ENCODE data around the gene GRK4. TPM values are rescaled to one million over a fixed set of nuclear protein-coding genes. Genes with fewer than 3 reads are reported as not detected.
"Not testable (repeated sequence)": the region's sequence is repeated elsewhere in the genome, so short reads cannot be mapped to it uniquely, and the experiment has no call there.

GRK4 gene
- 1 to 10 TPM; 5.1 to 6.5 (median 6.1) TPM for total RNA-seq

- ATAC-seq (ENCODE audit: low FRiP score) (peak; percentile 99), DNase-seq (ENCODE audit: low spot score) (peak; percentile 90)
- peak in 1 of 3 donors; percentile 2 for TF ChIP-seq CTCF (IDR thresholded peaks at IDR 0.05)
Observed at GRCh38 chr4:2963175-2963965, at the start of gene GRK4, which contains the start of gene NOP14. Gene GRK4, plus strand, starts transcription at chr4:2963571. Its CDS starts 500 bp downstream, at chr4:2964071. Gene NOP14, minus strand, starts transcription at chr4:2963406. Its CDS starts 87 bp downstream, at chr4:2963319.

DNA sequence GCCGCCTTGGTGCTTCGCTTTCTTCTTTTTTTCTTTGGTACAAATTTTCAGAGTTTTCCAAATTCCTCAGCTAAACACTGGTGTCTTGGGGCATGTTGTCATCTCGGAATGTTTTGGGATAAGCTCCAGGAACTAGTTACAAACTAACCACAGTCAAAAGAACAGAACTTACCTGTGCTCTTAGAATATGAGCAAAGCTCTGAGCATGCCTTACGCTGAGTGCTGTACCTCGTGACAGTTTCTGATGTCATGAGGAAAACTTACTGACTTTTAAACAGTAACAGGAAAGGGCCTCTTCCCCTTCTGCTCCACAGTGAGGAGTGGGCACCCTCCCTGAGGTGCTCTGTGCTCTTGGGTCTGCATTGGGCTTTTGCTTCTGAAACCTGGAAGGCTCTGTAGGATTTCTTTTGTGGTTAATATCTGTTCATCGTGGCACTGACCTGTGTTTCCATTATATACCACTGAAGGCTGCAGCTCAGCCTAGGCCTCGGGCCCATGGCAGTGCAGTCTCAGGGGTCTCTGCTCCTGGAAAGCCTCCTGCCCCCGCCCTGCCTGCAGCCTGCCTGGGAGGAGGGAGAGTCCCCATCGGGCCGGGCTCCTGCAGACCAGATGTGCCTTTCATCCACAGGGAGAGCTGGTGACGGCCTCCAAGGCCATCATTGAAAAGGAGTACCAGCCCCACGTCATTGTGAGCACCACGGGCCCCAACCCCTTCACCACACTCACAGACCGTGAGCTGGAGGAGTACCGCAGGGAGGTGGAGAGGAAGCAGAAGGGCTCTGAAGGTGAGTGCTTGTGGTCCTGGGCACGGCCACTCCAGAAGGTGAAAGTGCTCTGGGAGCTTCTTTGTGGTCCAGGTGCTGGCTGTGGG, 48.9 kb upstream of the GRK4 start:
- TF ChIP-seq CTCF (IDR thresholded peaks at IDR 0.05) = no peak
- ATAC-seq (ENCODE audit: low FRiP score) (no peak), DNase-seq (ENCODE audit: low spot score) (no peak)

GRCh38 chr4:2915789-2916188, 47.6 kb upstream of the GRK4 start:
- no peak for DNase-seq (ENCODE audit: low spot score)
- ATAC-seq (ENCODE audit: low FRiP score) = no peak
- TF ChIP-seq CTCF (IDR thresholded peaks at IDR 0.05) = no peak

DNA sequence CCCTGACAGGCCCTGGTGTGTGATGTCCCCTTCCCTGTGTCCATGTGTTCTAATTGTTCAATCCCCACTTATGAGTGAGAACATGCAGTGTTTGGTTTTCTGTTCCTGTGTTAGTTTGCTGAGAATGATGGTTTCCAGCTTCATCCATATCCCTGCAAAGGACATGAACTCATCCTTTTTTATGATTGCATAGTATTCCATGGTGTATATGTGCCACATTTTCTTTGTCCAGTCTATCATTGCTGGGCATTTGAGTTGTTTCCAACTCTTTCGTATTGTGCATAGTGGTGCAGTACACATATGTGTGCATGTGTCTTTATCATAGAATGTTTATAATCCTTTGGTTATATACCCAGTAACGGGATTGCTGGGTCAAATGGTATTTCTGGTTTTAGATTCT, 46.7 kb upstream of the GRK4 start:
- DNase-seq (ENCODE audit: low spot score); ATAC-seq (ENCODE audit: low FRiP score): not testable (repeated sequence)

GRCh38 chr4:2918300-2918699, 45.1 kb upstream of the GRK4 start:
- not testable (repeated sequence) for DNase-seq (ENCODE audit: low spot score); ATAC-seq (ENCODE audit: low FRiP score)

GRCh38 chr4:2918714-2919113, 44.7 kb upstream of the GRK4 start:
- not testable (repeated sequence) for DNase-seq (ENCODE audit: low spot score); ATAC-seq (ENCODE audit: low FRiP score)

- ATAC-seq (ENCODE audit: low FRiP score); DNase-seq (ENCODE audit: low spot score): not testable (repeated sequence)
Observed at GRCh38 chr4:2922453-2923101, 40.8 kb upstream of the GRK4 start.

DNA sequence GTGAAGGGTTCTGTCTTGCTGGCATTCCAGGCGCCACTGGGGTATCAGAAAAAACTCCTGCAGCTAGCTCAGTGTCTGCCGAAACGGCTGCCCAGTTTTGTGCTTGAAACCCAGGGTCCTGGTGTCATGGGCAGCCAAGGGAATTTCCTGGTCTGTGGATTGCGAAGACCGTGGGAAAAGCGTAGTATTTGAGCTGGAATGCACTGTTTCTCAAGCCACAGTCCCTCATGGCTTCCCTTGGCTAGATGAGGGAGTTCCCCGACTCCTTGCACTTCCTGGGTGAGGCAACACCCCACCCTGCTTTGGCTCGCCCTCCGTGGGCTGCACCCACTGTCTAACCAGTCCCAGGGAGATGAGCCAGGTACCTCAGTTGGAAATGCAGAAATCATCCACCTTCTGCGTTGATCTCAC, 40.2 kb upstream of the GRK4 start:
- ATAC-seq (ENCODE audit: low FRiP score) = no peak
- TF ChIP-seq CTCF (IDR thresholded peaks at IDR 0.05) = no peak
- DNase-seq (ENCODE audit: low spot score) = no peak

Data from omental fat pad (tissue), 4 donors.